Coronary artery (tissue), 2 donors: ENCODE measurements around the gene EME1.

Source experiments
- DNase-seq: peaks from one replicate; pipeline ENCODE4 v3.0.0-alpha.2; 2017; ENCODE audit warnings: low spot score
- H3K27ac ChIP-seq, 2 donors: fragments of 200-600 bp; sonication (generic); one replicate each; pipeline ENCODE4 v1.5.1; 2016 to 2019
- H3K4me3 ChIP-seq: fragments of 200-600 bp; sonication (generic); 2 replicates; pipeline ENCODE4 v1.5.1; 2016; ENCODE audit warnings: mild to moderate bottlenecking, moderate library complexity
- CTCF ChIP-seq: fragments of 200-600 bp; sonication (generic); IDR thresholded peaks from one replicate; pipeline ENCODE4 v1.5.1; 2019; ENCODE audit warnings: antibody characterized with exemption

The EME1 gene

GRCh38 chr17:50428831-50429424, 55.9 kb downstream of the EME1 start:
- no peak for DNase-seq
- no peak for TF ChIP-seq CTCF
- H3K27ac ChIP-seq = no peak overlapping the region
- H3K4me3 ChIP-seq = no peak overlapping the region

- TF ChIP-seq CTCF = no peak
Measured at GRCh38 chr17:50429793-50430192, 56.8 kb downstream of the EME1 start.

More at GRCh38 chr17:50429793-50430192, 56.8 kb downstream of the EME1 start:
- DNase-seq = no peak
- no peak overlapping the region for H3K4me3 ChIP-seq
- no peak overlapping the region for H3K27ac ChIP-seq
